Measurements from ENCODE around the gene PRKACA. TPM values are rescaled to one million over a fixed set of nuclear protein-coding genes. Genes with fewer than 3 reads are reported as not detected.
A peak's percentile ranks its signal among the peaks of the same experiment; 100 is the strongest.
"Not testable (repeated sequence)": the region's sequence is repeated elsewhere in the genome, so short reads cannot be mapped to it uniquely, and the experiment has no call there.

The PRKACA gene
- total RNA-seq, 2 donors from 2014 or later = 35.2 to 38.5 TPM

GRCh38 chr19:14056069-14056666, 61.4 kb downstream of the PRKACA start:
- no peak for DNase-seq
- no peaks in the 10 kb centered on the region for H3K9me3 ChIP-seq (ENCODE audit: control insufficient read depth, low read length, poor library complexity, severe bottlenecking)
- Mint-ChIP-seq H3K36me3 (ENCODE audit: low read depth) (peaks cover 9% of the 10 kb centered on the region), H3K27ac (peak overlapping the region; percentile 75), H3K4me3 (no peak overlapping the region), H3K27me3 (peaks cover 21% of the 10 kb centered on the region), H3K4me1 (peaks cover 28% of the 10 kb centered on the region)
- no peak for ATAC-seq

GRCh38 chr19:14055396-14055795, 62.2 kb downstream of the PRKACA start:
- H3K27me3 Mint-ChIP-seq = peaks cover 19% of the 10 kb centered on the region
- ATAC-seq = no peak
- H3K4me1 Mint-ChIP-seq = peaks cover 29% of the 10 kb centered on the region
- peaks cover 9% of the 10 kb centered on the region for H3K36me3 Mint-ChIP-seq (ENCODE audit: low read depth)
- no peaks in the 10 kb centered on the region for H3K9me3 ChIP-seq (ENCODE audit: control insufficient read depth, low read length, poor library complexity, severe bottlenecking)
- DNase-seq = no peak
- H3K27ac Mint-ChIP-seq = peak overlapping the region; percentile 75
- no peak overlapping the region for H3K4me3 Mint-ChIP-seq

GRCh38 chr19:14054721-14055120, 62.8 kb downstream of the PRKACA start:
- ATAC-seq (no peak), DNase-seq (no peak)
- H3K4me3 Mint-ChIP-seq = no peak overlapping the region
- H3K4me1 Mint-ChIP-seq = peaks cover 30% of the 10 kb centered on the region
- peak overlapping the region; percentile 80 for H3K27ac Mint-ChIP-seq
- H3K27me3 Mint-ChIP-seq = peaks cover 16% of the 10 kb centered on the region
- H3K36me3 Mint-ChIP-seq (ENCODE audit: low read depth) = peaks cover 9% of the 10 kb centered on the region
- no peaks in the 10 kb centered on the region for H3K9me3 ChIP-seq (ENCODE audit: control insufficient read depth, low read length, poor library complexity, severe bottlenecking)

GRCh38 chr19:14054099-14054498, 63.5 kb downstream of the PRKACA start:
- peaks cover 13% of the 10 kb centered on the region for H3K27me3 Mint-ChIP-seq
- H3K4me1 Mint-ChIP-seq = peaks cover 30% of the 10 kb centered on the region
- ATAC-seq = no peak
- no peak for DNase-seq
- H3K27ac Mint-ChIP-seq = peak overlapping the region; percentile 80
- H3K36me3 Mint-ChIP-seq (ENCODE audit: low read depth) = peaks cover 9% of the 10 kb centered on the region
- H3K9me3 ChIP-seq (ENCODE audit: control insufficient read depth, low read length, poor library complexity, severe bottlenecking) = no peaks in the 10 kb centered on the region
- H3K4me3 Mint-ChIP-seq = no peak overlapping the region

- H3K9me3 ChIP-seq (ENCODE audit: control insufficient read depth, low read length, poor library complexity, severe bottlenecking) = no peaks in the 10 kb centered on the region
- Mint-ChIP-seq H3K27me3 (peaks cover 8% of the 10 kb centered on the region), H3K27ac (peak overlapping the region; percentile 80), H3K4me3 (no peak overlapping the region), H3K4me1 (peaks cover 24% of the 10 kb centered on the region), H3K36me3 (ENCODE audit: low read depth) (peaks cover 9% of the 10 kb centered on the region)
- DNase-seq (no peak), ATAC-seq (peak; percentile 13)
These were observed 64.1 kb downstream of the PRKACA start for GRCh38 chr19:14053500-14053899.

- no peak overlapping the region for H3K27ac Mint-ChIP-seq
- H3K36me3 Mint-ChIP-seq (ENCODE audit: low read depth) = peaks cover 9% of the 10 kb centered on the region
- no peak overlapping the region for H3K4me3 Mint-ChIP-seq
- peaks cover 3% of the 10 kb centered on the region for H3K27me3 Mint-ChIP-seq
- DNase-seq (no peak), ATAC-seq (no peak)
- H3K4me1 Mint-ChIP-seq = peaks cover 21% of the 10 kb centered on the region
- no peaks in the 10 kb centered on the region for H3K9me3 ChIP-seq (ENCODE audit: control insufficient read depth, low read length, poor library complexity, severe bottlenecking)
These were observed 64.5 kb downstream of the PRKACA start for GRCh38 chr19:14053032-14053431.

GRCh38 chr19:14052470-14052869, 65.1 kb downstream of the PRKACA start:
- Mint-ChIP-seq H3K4me1 (peaks cover 17% of the 10 kb centered on the region), H3K4me3 (no peak overlapping the region), H3K36me3 (ENCODE audit: low read depth) (peaks cover 9% of the 10 kb centered on the region), H3K27ac (no peak overlapping the region), H3K27me3 (no peaks in the 10 kb centered on the region)
- no peaks in the 10 kb centered on the region for H3K9me3 ChIP-seq (ENCODE audit: control insufficient read depth, low read length, poor library complexity, severe bottlenecking)
- no peak for ATAC-seq
- no peak for DNase-seq

- H3K36me3 Mint-ChIP-seq (ENCODE audit: low read depth) = peaks cover 9% of the 10 kb centered on the region
- H3K4me1 Mint-ChIP-seq = peaks cover 17% of the 10 kb centered on the region
- no peak overlapping the region for H3K27ac Mint-ChIP-seq
- H3K27me3 Mint-ChIP-seq = no peaks in the 10 kb centered on the region
- DNase-seq (no peak), ATAC-seq (no peak)
- no peak overlapping the region for H3K4me3 Mint-ChIP-seq
- H3K9me3 ChIP-seq (ENCODE audit: control insufficient read depth, low read length, poor library complexity, severe bottlenecking) = no peaks in the 10 kb centered on the region
These were observed 65.6 kb downstream of the PRKACA start for GRCh38 chr19:14051980-14052379.

GRCh38 chr19:14050961-14051360, 66.6 kb downstream of the PRKACA start:
- H3K36me3 Mint-ChIP-seq (ENCODE audit: low read depth); H3K27ac Mint-ChIP-seq; H3K27me3 Mint-ChIP-seq; H3K9me3 ChIP-seq (ENCODE audit: control insufficient read depth, low read length, poor library complexity, severe bottlenecking); DNase-seq; ATAC-seq: not testable (repeated sequence)
- Mint-ChIP-seq H3K4me1 (peaks cover 21% of the 10 kb centered on the region), H3K4me3 (peak overlapping the region; percentile 69)

- Mint-ChIP-seq H3K27ac (peak overlapping the region; percentile 53), H3K36me3 (ENCODE audit: low read depth) (peaks cover 9% of the 10 kb centered on the region), H3K4me3 (no peak overlapping the region), H3K27me3 (no peaks in the 10 kb centered on the region), H3K4me1 (peaks cover 21% of the 10 kb centered on the region)
- DNase-seq (no peak), ATAC-seq (no peak)
- no peaks in the 10 kb centered on the region for H3K9me3 ChIP-seq (ENCODE audit: control insufficient read depth, low read length, poor library complexity, severe bottlenecking)
These were observed 67.0 kb downstream of the PRKACA start for GRCh38 chr19:14050512-14050911.

GRCh38 chr19:14048443-14049153, 69.0 kb downstream of the PRKACA start:
- peak; percentile 55 to 78 (median 56) for DNase-seq
- ATAC-seq = peak; percentile 83
- Mint-ChIP-seq H3K36me3 (ENCODE audit: low read depth) (peaks cover 7% of the 10 kb centered on the region), H3K27me3 (no peaks in the 10 kb centered on the region), H3K4me1 (peaks cover 11% of the 10 kb centered on the region), H3K27ac (peak overlapping the region; percentile 47), H3K4me3 (no peak overlapping the region)
- H3K9me3 ChIP-seq (ENCODE audit: control insufficient read depth, low read length, poor library complexity, severe bottlenecking) = no peaks in the 10 kb centered on the region

- not testable (repeated sequence) for H3K27ac Mint-ChIP-seq; ATAC-seq; H3K27me3 Mint-ChIP-seq; H3K4me3 Mint-ChIP-seq; DNase-seq; H3K9me3 ChIP-seq (ENCODE audit: control insufficient read depth, low read length, poor library complexity, severe bottlenecking); H3K36me3 Mint-ChIP-seq (ENCODE audit: low read depth)
- peaks cover 11% of the 10 kb centered on the region for H3K4me1 Mint-ChIP-seq
These were observed 69.7 kb downstream of the PRKACA start for GRCh38 chr19:14047866-14048265.

GRCh38 chr19:14042659-14043608, 74.6 kb downstream of the PRKACA start:
- peak; percentile 81 for ATAC-seq
- not testable (repeated sequence) for H3K9me3 ChIP-seq (ENCODE audit: control insufficient read depth, low read length, poor library complexity, severe bottlenecking); H3K4me3 Mint-ChIP-seq; H3K27me3 Mint-ChIP-seq; H3K36me3 Mint-ChIP-seq (ENCODE audit: low read depth)
- DNase-seq = peak in 1 of 3 donors; percentile 39
- Mint-ChIP-seq H3K4me1 (peaks cover 15% of the 10 kb centered on the region), H3K27ac (peak overlapping the region; percentile 92)

All from T-helper 17 cell (primary cell).